Osteocyte (in vitro differentiated cells): ENCODE data around the gene FHL2. TPM values are rescaled to one million over a fixed set of nuclear protein-coding genes. Genes with fewer than 3 reads are reported as not detected.
A peak's percentile ranks its signal among the peaks of the same experiment; 100 is the strongest.

Experiments used
- DNase-seq: peaks from one replicate; pipeline ENCODE4 v3.0.0; 2021; ENCODE audit warnings: mixed read lengths; ENCODE audit not compliant: unreplicated experiment; ENCODE audit errors: extremely low spot score
- H3K27ac Mint-ChIP-seq: one replicate; pipeline ENCODE4 v1.8.0; 2021; ENCODE audit warnings: mild to moderate bottlenecking, mixed read lengths; ENCODE audit not compliant: unreplicated experiment
- H3K27me3 Mint-ChIP-seq: one replicate; pipeline ENCODE4 v1.8.0; 2021; ENCODE audit warnings: mixed read lengths; ENCODE audit not compliant: unreplicated experiment
- H3K36me3 Mint-ChIP-seq: one replicate; pipeline ENCODE4 v1.8.0; 2021; ENCODE audit warnings: mixed read lengths; ENCODE audit not compliant: unreplicated experiment
- H3K4me1 Mint-ChIP-seq: one replicate; pipeline ENCODE4 v1.8.0; 2021; ENCODE audit warnings: mixed read lengths; ENCODE audit not compliant: unreplicated experiment
- H3K4me3 Mint-ChIP-seq: one replicate; pipeline ENCODE4 v1.8.0; 2021; ENCODE audit warnings: mild to moderate bottlenecking, moderate library complexity, mixed read lengths; ENCODE audit not compliant: unreplicated experiment
- H3K9me3 Mint-ChIP-seq: one replicate; pipeline ENCODE4 v1.8.0; 2021; ENCODE audit warnings: mixed read lengths; ENCODE audit not compliant: unreplicated experiment
- total RNA-seq: library from RNA; stranded (reverse); gene quantifications from 2 replicates; pipeline ENCODE4 v1.2.1, GENCODE V29; 2021
- TF ChIP-seq, protein P1 (sequence below): fragments of 200-600 bp; sonication (generic); IDR thresholded peaks from 2 replicates; pipeline ENCODE4 v1.5.0; 2021; ENCODE audit warnings: antibody characterized with exemption, mild to moderate bottlenecking, moderate library complexity

FHL2 gene
- total RNA-seq, 1 donor from 2014 or later: 76.8 TPM

- H3K4me1 Mint-ChIP-seq: peaks cover 52% of the 10 kb centered on the region
- no peaks in the 10 kb centered on the region for H3K27me3 Mint-ChIP-seq
- no peaks in the 10 kb centered on the region for H3K9me3 Mint-ChIP-seq
- no peak overlapping the region for H3K4me3 Mint-ChIP-seq
- peaks cover 68% of the 10 kb centered on the region for H3K36me3 Mint-ChIP-seq
- DNase-seq: no peak
- TF ChIP-seq, protein P1, sequence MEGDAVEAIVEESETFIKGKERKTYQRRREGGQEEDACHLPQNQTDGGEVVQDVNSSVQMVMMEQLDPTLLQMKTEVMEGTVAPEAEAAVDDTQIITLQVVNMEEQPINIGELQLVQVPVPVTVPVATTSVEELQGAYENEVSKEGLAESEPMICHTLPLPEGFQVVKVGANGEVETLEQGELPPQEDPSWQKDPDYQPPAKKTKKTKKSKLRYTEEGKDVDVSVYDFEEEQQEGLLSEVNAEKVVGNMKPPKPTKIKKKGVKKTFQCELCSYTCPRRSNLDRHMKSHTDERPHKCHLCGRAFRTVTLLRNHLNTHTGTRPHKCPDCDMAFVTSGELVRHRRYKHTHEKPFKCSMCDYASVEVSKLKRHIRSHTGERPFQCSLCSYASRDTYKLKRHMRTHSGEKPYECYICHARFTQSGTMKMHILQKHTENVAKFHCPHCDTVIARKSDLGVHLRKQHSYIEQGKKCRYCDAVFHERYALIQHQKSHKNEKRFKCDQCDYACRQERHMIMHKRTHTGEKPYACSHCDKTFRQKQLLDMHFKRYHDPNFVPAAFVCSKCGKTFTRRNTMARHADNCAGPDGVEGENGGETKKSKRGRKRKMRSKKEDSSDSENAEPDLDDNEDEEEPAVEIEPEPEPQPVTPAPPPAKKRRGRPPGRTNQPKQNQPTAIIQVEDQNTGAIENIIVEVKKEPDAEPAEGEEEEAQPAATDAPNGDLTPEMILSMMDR: no peak
- peak overlapping the region; percentile 32 for H3K27ac Mint-ChIP-seq
These were observed 27.7 kb downstream of the FHL2 start for GRCh38 chr2:105371156-105371555.

GRCh38 chr2:105369777-105370690 lies 28.8 kb downstream of the FHL2 start:
- Mint-ChIP-seq H3K27me3 (no peaks in the 10 kb centered on the region), H3K36me3 (peaks cover 70% of the 10 kb centered on the region), H3K27ac (peak overlapping the region; percentile 52), H3K9me3 (no peaks in the 10 kb centered on the region), H3K4me1 (peaks cover 41% of the 10 kb centered on the region), H3K4me3 (no peak overlapping the region)
- TF ChIP-seq, protein P1: peak; percentile 95
- DNase-seq: peak; percentile 92

GRCh38 chr2:105368759-105369408 lies 30.0 kb downstream of the FHL2 start:
- Mint-ChIP-seq H3K27ac (no peak overlapping the region), H3K27me3 (no peaks in the 10 kb centered on the region), H3K4me3 (no peak overlapping the region), H3K9me3 (no peaks in the 10 kb centered on the region), H3K36me3 (peaks cover 73% of the 10 kb centered on the region), H3K4me1 (peaks cover 29% of the 10 kb centered on the region)
- no peak for DNase-seq
- TF ChIP-seq, protein P1: no peak

GRCh38 chr2:105365206-105365605 lies 33.6 kb downstream of the FHL2 start:
- Mint-ChIP-seq H3K9me3 (no peaks in the 10 kb centered on the region), H3K36me3 (peaks cover 67% of the 10 kb centered on the region), H3K27ac (no peak overlapping the region), H3K4me1 (peaks cover 10% of the 10 kb centered on the region), H3K4me3 (no peak overlapping the region), H3K27me3 (no peaks in the 10 kb centered on the region)
- TF ChIP-seq, protein P1: no peak
- DNase-seq: no peak
